GM11168 (cell line): Measurements from ENCODE around the gene TRAPPC13.
"Not testable (repeated sequence)": the region's sequence is repeated elsewhere in the genome, so short reads cannot be mapped to it uniquely, and the experiment has no call there.

Source experiments
- in situ Hi-C: fragments of 300-500 bp; cut with MboI; formaldehyde crosslinking; loops from one replicate; pipeline ENCODE4 v1.12.0; 2022; ENCODE audit warnings: low sequenced_read_pairs; ENCODE audit not compliant: unreplicated experiment

The TRAPPC13 gene, protein sequence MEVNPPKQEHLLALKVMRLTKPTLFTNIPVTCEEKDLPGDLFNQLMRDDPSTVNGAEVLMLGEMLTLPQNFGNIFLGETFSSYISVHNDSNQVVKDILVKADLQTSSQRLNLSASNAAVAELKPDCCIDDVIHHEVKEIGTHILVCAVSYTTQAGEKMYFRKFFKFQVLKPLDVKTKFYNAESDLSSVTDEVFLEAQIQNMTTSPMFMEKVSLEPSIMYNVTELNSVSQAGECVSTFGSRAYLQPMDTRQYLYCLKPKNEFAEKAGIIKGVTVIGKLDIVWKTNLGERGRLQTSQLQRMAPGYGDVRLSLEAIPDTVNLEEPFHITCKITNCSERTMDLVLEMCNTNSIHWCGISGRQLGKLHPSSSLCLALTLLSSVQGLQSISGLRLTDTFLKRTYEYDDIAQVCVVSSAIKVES

DNA sequence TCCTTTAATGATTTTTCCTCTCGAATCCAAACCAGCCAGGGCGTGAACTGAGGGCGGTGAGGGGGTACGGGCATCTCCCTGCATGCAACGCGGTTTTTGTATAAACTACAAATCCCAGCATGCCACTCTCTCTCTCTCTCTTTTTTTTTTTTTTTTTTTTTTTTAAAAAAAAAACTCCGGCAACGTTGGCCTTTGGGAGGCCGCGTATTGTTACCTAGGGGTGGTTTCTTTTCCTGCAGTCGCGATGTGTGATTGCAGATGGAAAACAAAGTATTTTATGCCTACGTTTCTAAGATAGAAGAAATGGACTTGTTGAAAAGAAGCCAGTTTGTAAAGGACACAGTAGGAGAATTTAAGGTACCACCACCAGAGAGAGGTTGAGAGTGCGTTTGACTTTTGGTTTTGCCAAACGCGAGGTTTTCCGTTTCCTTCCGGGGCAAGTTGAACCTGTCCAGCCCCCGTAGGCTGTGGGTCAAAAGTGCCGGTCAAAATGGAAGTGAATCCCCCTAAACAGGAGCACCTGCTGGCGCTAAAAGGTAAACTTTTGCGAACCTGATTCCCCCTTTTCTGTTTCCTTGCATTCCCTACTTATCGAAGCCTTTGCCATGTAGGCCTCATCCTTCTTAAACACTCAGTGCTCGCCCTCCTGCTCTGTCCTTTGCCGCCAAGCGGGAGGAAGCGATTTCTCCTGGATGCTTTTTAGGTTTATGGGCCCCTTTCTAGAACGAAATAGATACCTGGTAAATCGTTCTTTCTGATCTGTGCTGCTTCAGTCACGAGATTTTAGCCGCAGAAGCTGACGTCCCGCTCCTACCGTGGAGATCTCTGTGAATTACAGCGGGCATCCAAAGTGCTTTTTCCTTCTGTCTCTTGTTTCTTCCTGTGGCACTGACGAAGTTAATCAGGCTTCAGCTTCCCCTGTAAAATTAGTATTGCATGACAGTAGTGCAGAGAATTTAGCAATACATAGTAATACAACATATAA lies at the start of gene TRAPPC13, which contains the start of gene SHLD3:
Gene TRAPPC13 (plus strand): TSS at position 457 of the 985 bp plus-strand sequence. CDS start 34 bp downstream, at position 491.
Gene SHLD3 (plus strand): TSS at position 457 of the 985 bp plus-strand sequence. CDS start 4,561 bp downstream, outside the sequence.
- in situ Hi-C loops: no loop called here

DNA sequence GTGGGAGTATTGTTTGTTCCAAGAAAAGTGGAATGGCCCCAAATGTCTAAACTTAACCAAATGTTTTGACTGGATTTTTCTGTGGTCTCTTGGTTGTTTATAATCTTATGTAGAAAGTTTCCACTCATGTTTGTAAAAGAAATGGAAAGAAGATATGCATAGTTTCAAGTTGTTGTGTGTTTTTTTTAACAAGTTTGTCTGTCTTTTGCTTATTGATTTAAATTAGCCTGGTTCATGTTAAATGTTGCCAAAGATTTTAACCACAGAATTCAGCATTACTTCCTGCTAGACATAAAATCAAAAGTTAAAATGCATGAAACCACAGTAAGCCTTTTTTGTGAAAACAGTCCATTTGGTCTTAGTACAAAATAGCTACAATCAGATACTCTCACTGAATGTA lies 47.7 kb upstream of the TRAPPC13 start:
- in situ Hi-C loops: no loop called here

DNA sequence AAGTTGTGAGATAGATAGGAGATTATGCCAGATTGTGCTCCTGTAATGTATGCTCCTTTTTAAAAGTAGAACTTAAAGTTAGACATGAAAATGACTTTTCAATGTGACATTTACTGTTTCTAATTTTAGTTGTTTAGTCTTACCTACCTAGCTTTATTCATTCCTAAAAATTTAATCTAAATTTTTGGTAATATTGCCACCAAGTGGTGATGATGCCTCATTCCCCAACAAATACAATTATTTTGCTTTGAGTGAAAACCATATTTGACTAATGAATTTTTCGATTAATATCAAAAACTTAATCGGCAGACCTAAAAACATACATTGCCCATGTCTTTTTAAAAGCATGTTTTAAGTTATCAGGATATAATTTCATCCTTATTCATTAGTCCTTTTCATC lies 36.1 kb upstream of the TRAPPC13 start:
- in situ Hi-C loops: no loop called here

DNA sequence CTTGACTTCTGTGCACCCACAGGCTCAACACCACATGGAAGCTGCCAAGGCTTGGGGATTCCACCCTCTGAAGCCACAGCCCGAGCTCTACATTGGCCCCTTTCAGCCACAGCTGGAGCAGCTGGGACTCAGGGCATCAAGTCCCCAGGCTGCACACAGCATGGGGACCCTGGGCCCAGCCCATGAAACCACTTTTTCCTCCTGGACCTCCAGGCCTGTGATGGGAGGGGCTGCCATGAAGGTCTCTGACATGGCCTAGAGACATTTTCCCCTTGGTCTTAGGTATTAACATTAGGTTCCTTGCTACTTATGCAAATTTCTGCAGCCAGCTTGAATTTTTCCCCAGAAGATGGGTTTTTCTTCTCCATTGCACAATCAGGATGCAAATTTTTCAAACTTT lies 23.1 kb upstream of the TRAPPC13 start:
- in situ Hi-C loops: not testable (repeated sequence)

DNA sequence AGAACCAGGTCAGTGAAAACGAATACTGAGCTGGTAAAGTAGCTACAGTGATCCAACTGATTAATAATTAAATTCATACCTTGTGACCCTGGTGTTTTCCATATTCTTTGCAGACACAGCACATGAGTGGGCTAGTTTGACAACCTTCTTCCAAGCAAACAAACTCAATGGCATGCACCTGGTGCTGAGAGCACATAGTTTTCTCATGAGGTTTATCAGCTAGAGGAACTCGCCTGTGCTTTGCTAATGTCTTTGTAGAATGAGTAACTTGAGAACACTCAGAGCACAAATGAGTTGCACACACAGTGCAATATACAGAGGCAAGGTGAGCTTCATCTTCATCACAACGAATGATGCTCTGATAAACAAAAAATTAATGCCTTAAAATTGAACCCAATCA lies 13.3 kb upstream of the TRAPPC13 start:
- in situ Hi-C loops: no loop called here

DNA sequence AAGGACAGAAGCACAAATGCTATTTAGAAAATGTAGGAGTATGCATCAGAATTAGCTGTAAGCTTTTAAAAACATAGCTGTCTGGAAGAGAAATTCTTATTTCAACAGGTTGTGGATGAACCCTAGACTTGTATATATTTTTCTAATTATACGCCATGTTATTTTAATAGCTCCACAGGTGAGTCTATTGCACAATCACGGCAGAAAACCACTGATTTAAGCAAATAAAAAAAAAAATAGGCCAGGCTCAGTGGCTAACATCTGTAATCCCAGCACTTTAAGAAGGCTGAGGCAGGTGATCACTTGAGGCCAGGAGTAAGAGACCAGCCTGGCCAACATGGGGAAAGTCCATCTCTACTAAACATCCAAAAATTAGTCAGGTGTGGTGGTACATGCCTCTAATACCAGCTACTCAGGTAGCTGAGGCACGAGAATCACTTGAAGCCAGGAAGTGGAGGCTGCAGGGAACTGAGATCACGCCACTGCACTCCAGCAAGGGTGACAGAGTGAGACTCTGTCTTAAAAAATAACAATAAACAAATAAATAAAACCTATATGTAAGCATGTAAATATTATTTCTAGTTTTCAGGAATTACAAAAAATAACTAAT lies 12.4 kb upstream of the TRAPPC13 start:
- in situ Hi-C loops: no loop called here

DNA sequence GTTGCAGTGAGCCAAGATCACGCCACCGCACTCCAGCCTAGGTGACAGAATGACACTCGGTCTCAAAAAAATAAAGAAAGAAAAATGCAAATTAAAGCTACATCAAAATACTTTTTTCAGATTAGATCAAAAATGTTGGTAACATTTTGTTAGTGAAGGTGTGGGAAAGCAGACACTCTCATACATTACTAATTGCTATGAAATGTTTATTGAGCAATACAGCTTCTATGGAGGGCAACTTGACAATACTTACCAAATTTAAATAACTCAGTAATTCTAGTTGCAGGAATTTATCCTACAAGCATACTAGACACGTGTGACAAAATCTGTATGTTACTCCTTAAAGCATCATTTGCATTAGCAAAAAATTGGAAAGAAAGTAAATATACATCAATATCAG lies 4.8 kb upstream of the TRAPPC13 start:
- in situ Hi-C loops: no loop called here

DNA sequence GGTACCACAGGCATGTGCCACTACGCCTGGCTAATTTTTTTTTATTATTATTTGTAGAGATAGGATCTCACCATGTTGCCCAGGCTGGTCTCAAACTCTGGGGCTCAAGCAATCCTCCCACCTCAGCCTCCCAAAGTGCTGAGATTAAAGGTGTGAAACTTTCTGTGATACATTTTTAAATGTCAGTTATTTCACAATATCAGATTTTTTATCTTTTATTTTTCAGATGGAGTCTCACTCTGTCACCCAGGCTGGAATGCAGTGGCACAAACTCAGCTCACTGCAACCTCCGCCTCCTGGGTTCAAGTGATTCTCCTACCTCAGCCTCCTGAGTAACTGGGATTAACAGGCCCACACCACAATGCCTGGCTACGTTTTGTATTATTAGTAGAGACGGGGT lies 2.9 kb upstream of the TRAPPC13 start:
- in situ Hi-C loops: not testable (repeated sequence)

DNA sequence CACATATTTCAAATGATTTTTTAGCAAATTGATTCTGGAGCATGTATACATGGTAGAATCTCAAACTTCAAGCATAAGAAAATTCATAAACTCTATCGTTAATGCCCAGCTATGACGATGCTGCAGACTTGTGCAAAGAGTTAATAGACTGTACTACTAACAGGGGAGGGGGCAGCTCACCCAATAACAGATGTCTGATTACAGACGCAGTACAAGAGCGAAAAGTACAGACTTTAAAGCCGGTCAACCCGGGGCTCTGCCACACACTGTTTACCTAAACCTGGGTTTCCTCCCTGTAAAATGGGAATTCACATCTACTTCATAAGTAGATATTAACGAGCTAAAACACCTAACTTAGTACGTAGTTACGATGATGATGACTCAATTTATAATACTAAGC lies 1.3 kb upstream of the TRAPPC13 start:
- in situ Hi-C loops: no loop called here

DNA sequence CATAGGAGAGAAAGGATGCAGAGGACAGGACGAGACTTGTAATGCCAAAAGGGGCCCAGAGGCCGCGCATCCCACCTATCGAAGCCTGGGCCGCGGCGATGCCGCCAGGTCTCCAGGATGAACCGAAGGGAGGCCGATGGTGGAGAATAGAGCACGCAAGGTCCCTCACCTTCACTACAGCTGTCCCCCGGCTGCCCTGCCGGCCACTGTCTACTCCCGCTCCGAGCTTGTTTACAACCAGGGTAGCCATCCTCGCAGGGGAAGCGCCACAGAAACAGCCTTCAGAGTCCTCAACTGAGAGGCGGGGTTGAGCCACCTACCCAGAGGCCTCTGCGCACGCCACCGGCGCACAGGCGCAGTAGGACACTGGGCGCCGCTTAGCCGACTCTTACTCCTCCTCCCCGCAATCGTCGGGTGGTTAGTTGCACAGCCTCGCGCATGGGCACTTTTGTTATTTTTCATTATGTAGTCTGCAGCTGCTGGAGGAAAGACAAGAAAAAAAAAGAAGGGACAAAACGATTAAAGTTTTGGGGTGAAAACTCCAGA lies 729 bp upstream of the TRAPPC13 start, which contains the start of gene TRIM23:
Gene TRIM23 (minus strand): TSS at position 309 of the 546 bp plus-strand sequence. CDS start 59 bp downstream, at position 250.
- in situ Hi-C loops: no loop called here

DNA sequence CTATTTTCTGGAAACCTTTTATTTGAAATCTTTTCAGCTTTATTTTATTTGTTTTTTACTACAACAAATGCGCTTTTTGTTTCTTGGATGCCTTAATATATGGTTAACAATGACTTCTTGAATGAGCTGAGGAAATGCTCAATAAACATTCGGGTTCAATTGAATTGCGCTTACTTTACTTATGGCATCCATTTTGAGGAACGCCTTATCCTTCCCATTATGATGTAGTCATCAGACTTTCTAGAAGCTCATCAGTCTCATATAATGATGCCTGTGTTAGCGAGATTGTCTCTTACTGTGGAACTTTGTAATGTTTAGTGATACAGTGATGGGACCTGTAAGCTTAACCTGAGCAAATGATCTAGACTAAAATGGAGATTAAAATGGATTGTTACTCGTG lies 916 bp downstream of the TRAPPC13 start:
- in situ Hi-C loops: no loop called here

DNA sequence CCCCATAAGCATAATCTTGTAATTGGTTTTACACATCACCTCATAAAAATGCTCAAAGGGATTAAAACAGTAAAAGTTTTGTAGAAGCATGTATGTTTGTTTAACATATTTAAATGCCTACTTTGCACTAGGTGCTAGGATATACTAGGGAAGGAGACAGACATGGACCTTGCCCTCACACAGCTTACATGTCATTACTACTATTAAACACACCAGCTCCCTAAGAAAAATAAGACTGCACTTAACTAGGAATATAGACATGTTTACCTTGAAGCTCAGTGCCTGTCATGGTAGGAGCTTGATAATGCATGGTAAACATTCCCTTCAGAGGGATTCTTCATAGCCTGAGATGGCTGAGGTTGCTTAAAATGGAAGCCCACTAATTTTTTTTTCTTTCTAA lies 6.2 kb downstream of the TRAPPC13 start:
- in situ Hi-C loops: no loop called here

DNA sequence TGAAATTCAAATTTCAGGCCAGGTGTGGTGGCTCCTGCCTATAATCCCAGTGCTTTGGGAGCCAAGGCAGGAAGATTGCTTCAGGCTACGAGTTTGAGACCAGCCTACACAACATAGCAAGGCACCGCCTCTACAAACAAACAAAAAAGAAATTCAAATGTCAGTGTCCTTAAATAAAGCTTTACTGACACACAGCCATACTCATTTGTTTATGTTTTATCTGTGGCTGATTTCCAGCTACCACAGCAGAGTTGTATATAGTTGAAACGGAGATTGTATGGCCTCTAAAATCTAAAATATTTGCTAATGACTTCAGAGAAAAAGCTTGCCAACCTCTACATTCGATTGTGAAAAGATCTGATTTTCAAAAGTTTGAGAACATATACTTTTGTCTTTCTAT lies 15.4 kb downstream of the TRAPPC13 start:
- in situ Hi-C loops: no loop called here

DNA sequence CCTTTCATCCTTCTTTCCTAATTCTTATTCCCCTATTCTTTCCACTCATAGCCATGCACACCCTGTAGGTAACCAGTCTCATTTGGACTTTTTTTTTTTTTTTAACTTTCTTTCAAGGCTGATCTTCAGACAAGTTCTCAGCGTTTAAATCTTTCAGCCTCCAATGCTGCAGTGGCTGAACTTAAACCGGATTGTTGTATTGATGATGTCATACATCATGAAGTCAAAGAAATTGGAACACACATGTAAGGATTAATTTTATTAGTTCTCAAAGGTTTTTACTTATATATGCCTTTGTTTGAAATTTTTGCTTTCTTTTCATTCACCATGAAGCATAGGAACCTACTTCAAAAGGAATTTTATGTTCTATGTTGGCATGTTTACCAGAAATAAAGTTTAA lies 22.1 kb downstream of the TRAPPC13 start:
- in situ Hi-C loops: no loop called here

DNA sequence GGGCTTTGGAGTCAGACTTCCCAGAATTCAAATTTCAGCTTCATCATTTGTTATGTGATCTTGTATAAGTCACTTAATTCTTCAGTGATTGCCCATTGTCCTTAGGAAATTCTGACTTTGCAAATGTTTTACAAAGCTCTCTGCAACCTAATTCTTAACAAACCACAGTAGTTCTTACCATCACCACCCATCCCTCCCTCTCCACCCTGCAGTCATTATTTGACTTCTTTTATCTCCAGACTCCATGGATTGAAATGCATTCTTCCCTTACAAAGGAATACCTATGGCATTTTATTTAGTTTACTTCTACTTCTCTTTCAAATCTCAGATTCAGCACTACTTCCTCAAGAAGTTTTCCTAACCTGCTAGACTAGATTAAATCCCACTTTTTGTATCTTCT lies 23.1 kb downstream of the TRAPPC13 start:
- in situ Hi-C loops: no loop called here

DNA sequence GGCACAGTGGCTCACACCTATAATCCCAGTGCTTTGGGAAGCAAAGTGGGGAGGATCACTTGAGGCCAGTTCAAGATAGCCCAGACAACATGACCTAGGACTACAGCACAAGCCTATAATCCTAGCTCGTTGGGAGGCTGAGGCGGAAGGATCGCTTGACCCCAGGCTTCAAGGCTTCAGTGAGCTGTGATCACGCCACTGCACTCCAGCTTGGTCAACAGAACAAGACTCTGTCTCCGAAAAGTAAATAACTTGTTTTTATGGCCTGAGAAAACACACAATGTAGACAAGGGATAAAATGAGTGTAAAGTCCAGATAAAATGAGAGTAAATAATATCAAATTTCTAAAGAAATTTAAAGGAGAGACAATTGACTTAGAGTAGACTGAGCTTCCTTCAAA lies 26.3 kb downstream of the TRAPPC13 start:
- in situ Hi-C loops: no loop called here

DNA sequence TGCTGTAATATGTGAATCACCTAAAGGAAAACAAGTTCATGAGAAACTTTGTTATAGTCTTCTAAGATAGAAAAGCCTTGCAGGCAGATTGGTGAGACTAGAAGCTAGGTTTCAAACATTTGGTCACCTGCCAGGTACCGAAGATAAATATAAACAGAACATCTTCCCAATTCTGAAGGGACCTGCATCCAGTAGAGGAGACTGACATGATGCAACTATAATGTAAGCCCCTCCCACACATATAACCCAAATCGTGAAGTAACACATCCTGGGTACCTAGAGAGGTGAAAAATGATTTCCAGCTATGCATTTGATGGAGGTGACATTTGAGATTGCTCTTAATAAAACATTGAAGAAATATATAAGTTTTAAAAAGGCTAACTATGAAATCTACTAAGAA lies 29.9 kb downstream of the TRAPPC13 start:
- in situ Hi-C loops: no loop called here

DNA sequence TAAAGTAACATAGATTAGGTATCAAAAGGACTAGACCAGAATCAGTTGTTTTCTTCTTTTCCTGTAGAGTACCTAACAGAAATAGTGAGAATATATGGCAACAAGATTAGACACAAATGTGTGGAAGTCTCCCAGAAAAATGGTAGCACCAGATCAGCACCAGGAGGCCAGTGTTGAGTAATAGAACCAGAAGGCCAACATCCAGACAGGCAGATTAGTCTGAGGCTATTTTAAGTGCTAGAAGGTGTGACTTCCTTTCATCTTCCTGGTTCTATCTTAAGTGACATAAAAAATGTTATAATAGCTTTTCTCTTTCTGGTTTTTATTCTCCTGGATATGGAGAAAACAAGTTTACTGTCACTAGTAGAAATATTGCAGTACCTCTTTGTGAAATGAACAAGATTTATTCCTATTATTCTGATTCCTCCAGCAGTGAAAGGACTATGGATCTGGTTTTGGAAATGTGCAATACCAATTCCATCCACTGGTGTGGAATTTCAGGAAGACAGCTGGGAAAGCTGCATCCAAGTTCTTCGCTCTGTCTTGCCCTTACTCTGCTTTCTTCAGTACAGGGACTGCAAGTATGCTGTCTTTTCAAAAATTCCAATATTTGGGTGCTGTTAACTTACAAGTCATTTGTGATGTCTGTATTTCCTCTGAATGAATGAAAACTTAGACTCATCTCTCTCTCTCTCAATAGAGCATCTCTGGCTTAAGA lies 39.1 kb downstream of the TRAPPC13 start:
- in situ Hi-C loops: no loop called here

DNA sequence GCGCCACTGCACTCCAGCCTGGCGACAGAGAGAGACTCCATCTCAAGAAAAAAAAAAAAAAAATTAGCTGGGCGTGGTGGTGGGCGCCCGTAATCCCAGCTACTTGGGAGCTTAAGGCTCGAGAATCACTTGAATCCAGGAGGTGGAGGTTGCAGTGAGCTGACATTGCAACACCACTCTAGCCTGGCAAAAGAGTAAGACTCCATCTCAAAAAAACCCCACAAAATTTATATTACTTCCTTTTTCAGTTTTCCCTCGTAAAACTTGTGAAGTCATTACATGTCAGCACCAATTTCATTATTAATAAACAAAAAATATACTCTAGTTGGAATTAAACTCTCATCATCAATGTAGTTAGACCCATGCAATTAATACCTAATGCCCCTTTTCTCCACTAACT lies 43.9 kb downstream of the TRAPPC13 start:
- in situ Hi-C loops: no loop called here

DNA sequence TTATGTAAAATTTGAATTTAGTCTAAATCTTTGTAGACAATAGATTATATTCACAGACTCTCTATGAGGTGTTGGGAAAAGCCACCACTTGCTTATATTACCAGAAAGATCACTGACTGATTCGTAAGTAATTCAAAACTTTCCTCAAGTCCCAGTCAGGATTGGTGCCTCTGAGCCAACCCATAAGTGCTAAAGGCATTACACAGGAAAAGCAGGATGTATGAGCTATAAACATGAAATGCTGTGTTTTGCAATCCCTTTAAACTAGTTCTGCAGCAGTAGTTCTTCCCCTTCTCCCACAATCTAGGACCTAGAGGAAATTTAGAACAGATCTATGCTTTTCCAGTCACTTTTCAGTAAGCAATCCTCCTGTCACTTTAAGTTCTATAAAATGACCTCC lies 48.0 kb downstream of the TRAPPC13 start:
- in situ Hi-C loops: no loop called here
